NCI-H510A treated with DMSO at 0.1 percent for 48 hours (cell line): ENCODE results near the gene MFGE8.
A peak's percentile ranks its signal among the peaks of the same experiment; 100 is the strongest.

Experiments
- DNase-seq: peaks from one replicate; lab custom pipeline; 2025; lab: John Stamatoyannopoulos, UW

Gene MFGE8

GRCh38 chr15:88920186-88920891 is 7.2 kb upstream of the MFGE8 start:
- no peak for DNase-seq

GRCh38 chr15:88918738-88919137 is 5.6 kb upstream of the MFGE8 start:
- no peak for DNase-seq

GRCh38 chr15:88917760-88918159 is 4.6 kb upstream of the MFGE8 start:
- DNase-seq, result no peak

- DNase-seq, result no peak
Measured at GRCh38 chr15:88915354-88915753, 2.2 kb upstream of the MFGE8 start.

- no peak for DNase-seq
Measured at GRCh38 chr15:88913850-88914169, 631 bp upstream of the MFGE8 start.

GRCh38 chr15:88912500-88912921 is 668 bp downstream of the MFGE8 start:
- DNase-seq, result peak; percentile 11

- peak; percentile 9 for DNase-seq
Measured at GRCh38 chr15:88911766-88912118, 1.4 kb downstream of the MFGE8 start.

- no peak for DNase-seq
Measured at GRCh38 chr15:88909956-88910831, 3.0 kb downstream of the MFGE8 start.

GRCh38 chr15:88908697-88909621 is 4.2 kb downstream of the MFGE8 start:
- DNase-seq, result no peak

GRCh38 chr15:88908123-88908522 is 5.1 kb downstream of the MFGE8 start:
- DNase-seq, result no peak

- DNase-seq, result no peak
Measured at GRCh38 chr15:88907111-88907510, 6.1 kb downstream of the MFGE8 start.

- no peak for DNase-seq
Measured at GRCh38 chr15:88906551-88906950, 6.6 kb downstream of the MFGE8 start.

GRCh38 chr15:88906130-88906529 is 7.0 kb downstream of the MFGE8 start:
- DNase-seq, result no peak

GRCh38 chr15:88905576-88905975 is 7.6 kb downstream of the MFGE8 start:
- no peak for DNase-seq

GRCh38 chr15:88904624-88905327 is 8.4 kb downstream of the MFGE8 start:
- DNase-seq, result peak; percentile 70

- no peak for DNase-seq
Measured at GRCh38 chr15:88904257-88904623, 8.9 kb downstream of the MFGE8 start.

- DNase-seq, result no peak
Measured at GRCh38 chr15:88902846-88903245, 10.3 kb downstream of the MFGE8 start.

- no peak for DNase-seq
Measured at GRCh38 chr15:88902221-88902835, 10.9 kb downstream of the MFGE8 start.

- DNase-seq, result no peak
Measured at GRCh38 chr15:88901508-88902220, 11.5 kb downstream of the MFGE8 start.

- no peak for DNase-seq
Measured at GRCh38 chr15:88900982-88901418, 12.2 kb downstream of the MFGE8 start.
